ENCODE data around the gene ZNF691. TPM values are rescaled to one million over a fixed set of nuclear protein-coding genes. Genes with fewer than 3 reads are reported as not detected.

ZNF691 gene
- total and polyA plus RNA-seq, 4 donors, result 6.6 to 14.5 (median 8.3) TPM

GRCh38 chr1:42844592-42845140 is 1.7 kb upstream of the ZNF691 start:
- peaks cover 0 to 2% (median 0%) of the 10 kb centered on the region in 4 donors for H3K9me3 ChIP-seq (ENCODE audit: control insufficient read depth in 4 of 4, insufficient read depth in 3 of 4, low read length in 3 of 4)
- peaks cover 0 to 10% (median 6%) of the 10 kb centered on the region in 4 donors for H3K36me3 ChIP-seq (ENCODE audit: control insufficient read depth in 4 of 4, insufficient read depth in 4 of 4, low read length in 4 of 4)
- 92 to 95% methylated on average over 4 of the region's 4 CpGs for WGBS, 2 donors
- no peaks in the 10 kb centered on the region for H3K27me3 ChIP-seq (ENCODE audit: control insufficient read depth in 3 of 3, insufficient read depth in 3 of 3, low read length in 2 of 3)
- H3K27ac ChIP-seq (ENCODE audit: low read depth in 1 of 2, low read length in 1 of 2), result no peak overlapping the region
- TF ChIP-seq CTCF (IDR thresholded peaks at IDR 0.05; ENCODE audit: control extremely low read depth, extremely low read depth), result no peak
- DNase-seq (no peak), ATAC-seq (ENCODE audit: insufficient read depth, low FRiP score) (no peak)
- no peak overlapping the region for H3K4me3 ChIP-seq
- peaks cover 2 to 17% (median 6%) of the 10 kb centered on the region in 5 donors for H3K4me1 ChIP-seq (ENCODE audit: control insufficient read depth in 5 of 5, insufficient read depth in 5 of 5, low read length in 5 of 5)
- H3K9ac ChIP-seq (ENCODE audit: insufficient read depth in 1 of 2, low read length in 2 of 2), result no peak overlapping the region

DNA sequence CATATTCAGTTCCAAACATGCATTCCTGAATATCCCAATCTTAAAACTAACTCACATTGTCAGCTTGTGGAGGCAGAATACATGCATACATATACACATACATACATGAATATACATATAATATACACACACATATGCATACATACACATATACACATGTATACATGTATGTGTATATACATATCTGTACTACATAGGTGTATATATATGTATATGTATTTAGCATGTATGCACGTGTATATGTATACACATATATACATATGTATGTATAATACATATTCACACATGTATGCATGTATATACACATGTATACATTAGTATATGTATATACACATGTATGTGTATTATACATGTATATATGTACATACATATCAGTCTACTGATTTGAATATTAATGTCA is 1.2 kb upstream of the ZNF691 start:
- Histone ChIP-seq H3K27me3 (ENCODE audit: control insufficient read depth in 3 of 3, insufficient read depth in 3 of 3, low read length in 2 of 3) (no peaks in the 10 kb centered on the region), H3K27ac (ENCODE audit: low read depth in 1 of 2, low read length in 1 of 2) (no peak overlapping the region), H3K9ac (ENCODE audit: insufficient read depth in 1 of 2, low read length in 2 of 2) (no peak overlapping the region), H3K9me3 (ENCODE audit: control insufficient read depth in 4 of 4, insufficient read depth in 3 of 4, low read length in 3 of 4) (peaks cover 0 to 2% (median 0%) of the 10 kb centered on the region in 4 donors), H3K4me1 (ENCODE audit: control insufficient read depth in 5 of 5, insufficient read depth in 5 of 5, low read length in 5 of 5) (peaks cover 2 to 17% (median 6%) of the 10 kb centered on the region in 5 donors), H3K36me3 (ENCODE audit: control insufficient read depth in 4 of 4, insufficient read depth in 4 of 4, low read length in 4 of 4) (peaks cover 0 to 14% (median 8%) of the 10 kb centered on the region in 4 donors), H3K4me3 (no peak overlapping the region)
- ATAC-seq (ENCODE audit: insufficient read depth, low FRiP score) (no peak), DNase-seq (no peak)
- no peak for TF ChIP-seq CTCF (IDR thresholded peaks at IDR 0.05; ENCODE audit: control extremely low read depth, extremely low read depth)
- 66 to 68% methylated on average over 1 of the region's 1 CpG for WGBS, 2 donors

DNA sequence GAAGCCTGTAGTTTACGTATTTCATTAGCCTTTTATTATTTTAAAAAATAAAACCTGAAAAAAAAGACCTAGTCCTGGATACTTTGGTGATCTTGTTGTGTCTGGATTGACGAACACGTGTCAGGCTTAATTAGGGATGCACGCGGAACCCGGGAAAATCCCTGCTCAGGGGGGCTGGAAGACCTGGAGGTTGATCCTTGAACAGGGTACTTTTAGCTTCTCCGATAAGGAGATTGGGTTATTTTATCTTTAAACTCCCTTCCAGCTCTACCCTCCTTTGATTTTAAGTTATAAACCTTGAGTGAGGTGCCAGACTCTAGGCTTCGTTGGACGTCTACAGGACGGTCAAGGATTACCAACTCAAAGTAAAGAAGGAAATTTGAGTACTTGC is 552 bp upstream of the ZNF691 start:
- H3K9ac ChIP-seq (ENCODE audit: insufficient read depth in 1 of 2, low read length in 2 of 2), result no peak overlapping the region
- no peak overlapping the region for H3K27ac ChIP-seq (ENCODE audit: low read depth in 1 of 2, low read length in 1 of 2)
- DNase-seq (no peak), ATAC-seq (ENCODE audit: insufficient read depth, low FRiP score) (no peak)
- H3K4me3 ChIP-seq, result peak overlapping the region; percentile 33
- peaks cover 2 to 17% (median 6%) of the 10 kb centered on the region in 5 donors for H3K4me1 ChIP-seq (ENCODE audit: control insufficient read depth in 5 of 5, insufficient read depth in 5 of 5, low read length in 5 of 5)
- H3K27me3 ChIP-seq (ENCODE audit: control insufficient read depth in 3 of 3, insufficient read depth in 3 of 3, low read length in 2 of 3), result no peaks in the 10 kb centered on the region
- H3K36me3 ChIP-seq (ENCODE audit: control insufficient read depth in 4 of 4, insufficient read depth in 4 of 4, low read length in 4 of 4), result peaks cover 0 to 17% (median 9%) of the 10 kb centered on the region in 4 donors
- no peak for TF ChIP-seq CTCF (IDR thresholded peaks at IDR 0.05; ENCODE audit: control extremely low read depth, extremely low read depth)
- H3K9me3 ChIP-seq (ENCODE audit: control insufficient read depth in 4 of 4, insufficient read depth in 3 of 4, low read length in 3 of 4), result peaks cover 0 to 3% (median 0%) of the 10 kb centered on the region in 4 donors
- 5 to 12% methylated on average over 10 of the region's 10 CpGs for WGBS, 2 donors
